Muscle layer of colon (tissue), 2 donors: ENCODE results near the gene STXBP5.

ENCODE experiments used
- H3K27ac ChIP-seq: one replicate; pipeline ENCODE4 v1.7.0; 2013; ENCODE audit warnings: low read depth, mild to moderate bottlenecking, low read length, moderate library complexity
- H3K27me3 ChIP-seq, 2 donors: one replicate each; pipeline ENCODE4 v1.7.0; 2013; ENCODE audit warnings: low read length in 2 of 2, mild to moderate bottlenecking in 2 of 2; ENCODE audit not compliant: insufficient read depth in 2 of 2, control insufficient read depth in 1 of 2
- H3K36me3 ChIP-seq: one replicate; pipeline ENCODE4 v1.7.0; 2013; ENCODE audit warnings: mild to moderate bottlenecking, low read length; ENCODE audit not compliant: insufficient read depth
- H3K4me1 ChIP-seq: one replicate; pipeline ENCODE4 v1.7.0; 2013; ENCODE audit warnings: mild to moderate bottlenecking, low read length; ENCODE audit not compliant: insufficient read depth
- H3K4me3 ChIP-seq, 2 donors: one replicate each; pipeline ENCODE4 v1.7.0; 2013; ENCODE audit warnings: low read length in 2 of 2, low read depth in 1 of 2, mild to moderate bottlenecking in 1 of 2, moderate library complexity in 1 of 2
- H3K9ac ChIP-seq: one replicate; pipeline ENCODE4 v1.7.0; 2013; ENCODE audit warnings: low read length
- H3K9me3 ChIP-seq: one replicate; pipeline ENCODE4 v1.7.0; 2013; ENCODE audit warnings: mild to moderate bottlenecking, low read length
- donor health status: abdominal sarcoma.
- donor health status: Adenocarcinoma of cecum.

The STXBP5 gene

DNA sequence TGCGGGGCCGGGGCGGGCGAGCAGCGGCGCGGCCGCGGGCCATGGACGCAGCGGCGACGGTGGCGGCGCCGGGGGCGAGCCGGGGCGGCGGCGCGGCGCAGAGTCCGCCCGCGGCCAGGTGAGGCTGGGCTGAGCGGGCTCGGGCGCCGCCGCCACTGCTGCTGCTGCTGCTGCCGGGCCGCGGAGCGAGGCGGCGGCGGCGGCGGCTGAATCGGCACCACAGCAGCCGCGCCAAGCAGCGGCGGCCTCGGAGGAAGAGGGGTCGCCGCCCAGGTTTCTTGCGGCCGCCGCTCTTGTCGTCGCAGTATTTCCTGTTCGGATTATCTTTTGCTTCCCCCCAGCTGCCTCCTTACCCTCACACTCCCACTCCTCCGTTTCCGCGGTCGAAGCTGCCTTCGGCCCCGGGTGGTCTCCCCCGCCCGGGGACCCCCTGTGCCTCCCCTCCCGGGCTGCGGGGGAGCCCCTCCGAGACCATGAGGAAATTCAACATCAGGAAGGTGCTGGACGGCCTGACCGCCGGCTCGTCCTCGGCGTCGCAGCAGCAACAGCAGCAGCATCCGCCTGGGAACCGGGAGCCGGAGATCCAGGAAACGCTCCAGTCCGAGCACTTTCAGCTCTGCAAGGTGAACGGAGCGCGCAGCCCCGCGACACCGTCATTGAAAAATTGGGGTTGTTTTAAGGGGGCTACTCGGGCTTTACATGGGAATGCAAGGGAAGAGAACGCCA is at the start of gene STXBP5:
Gene STXBP5, plus strand, starts transcription at position 358 of the 726 bp plus-strand sequence. Its CDS starts 116 bp downstream, at position 474.
- H3K36me3 ChIP-seq: no peaks in the 10 kb centered on the region

DNA sequence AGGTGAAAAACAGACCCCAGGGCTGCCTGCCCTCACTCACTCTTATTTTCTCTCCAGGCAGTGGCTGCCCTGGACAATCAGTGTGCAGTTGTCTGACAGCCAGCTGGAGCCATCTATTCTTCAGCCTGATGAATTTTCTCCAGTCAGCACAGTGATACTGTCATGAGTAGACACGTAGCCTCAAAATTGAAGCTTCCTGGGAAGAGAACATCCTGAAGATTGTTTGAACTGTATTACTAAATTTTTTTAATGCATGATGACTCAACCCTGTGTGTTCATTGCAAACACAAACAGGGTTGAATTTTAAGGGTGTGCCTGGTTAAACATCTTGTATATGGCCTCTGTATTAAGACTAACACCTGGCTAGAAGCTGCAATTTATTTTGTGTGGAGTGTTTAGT is 49.8 kb upstream of the STXBP5 start:
- no peak overlapping the region for H3K9ac ChIP-seq
- no peaks in the 10 kb centered on the region for H3K27me3 ChIP-seq
- no peak overlapping the region for H3K4me3 ChIP-seq
- H3K36me3 ChIP-seq: no peaks in the 10 kb centered on the region
- no peaks in the 10 kb centered on the region for H3K9me3 ChIP-seq
- no peaks in the 10 kb centered on the region for H3K4me1 ChIP-seq
- H3K27ac ChIP-seq: no peak overlapping the region

More for the DNA sequence above, at the start of gene STXBP5:
- Histone ChIP-seq H3K9me3 (no peaks in the 10 kb centered on the region), H3K4me3 (peak within 1 kb of the TSS; percentile 87 to 93), H3K27me3 (no peaks in the 10 kb centered on the region), H3K4me1 (peaks cover 14% of the 10 kb centered on the region), H3K27ac (peak within 1 kb of the TSS; percentile 85), H3K9ac (peak within 1 kb of the TSS; percentile 88)

DNA sequence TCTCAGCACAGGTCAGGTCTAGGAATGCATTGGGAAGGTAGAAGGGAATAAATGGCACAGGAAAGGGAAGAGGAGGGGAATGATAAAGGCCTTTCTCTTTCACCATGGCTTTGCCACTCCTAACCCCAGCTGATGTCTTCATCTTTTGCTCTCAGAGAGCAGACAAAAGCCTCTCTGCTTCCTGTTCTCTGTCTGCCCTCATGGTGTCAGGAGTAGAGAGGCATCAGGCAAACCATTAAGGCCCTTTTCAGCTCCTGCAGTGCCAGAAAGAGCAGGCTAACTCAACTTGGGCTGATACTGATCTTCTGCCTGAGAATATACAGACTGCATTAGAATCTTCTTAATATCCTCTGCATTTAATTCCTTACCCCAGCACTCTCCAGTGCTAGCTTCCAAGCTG is 48.0 kb upstream of the STXBP5 start:
- Histone ChIP-seq H3K27ac (no peak overlapping the region), H3K9me3 (no peaks in the 10 kb centered on the region), H3K4me3 (no peak overlapping the region), H3K9ac (no peak overlapping the region), H3K36me3 (no peaks in the 10 kb centered on the region), H3K27me3 (no peaks in the 10 kb centered on the region), H3K4me1 (no peaks in the 10 kb centered on the region)

DNA sequence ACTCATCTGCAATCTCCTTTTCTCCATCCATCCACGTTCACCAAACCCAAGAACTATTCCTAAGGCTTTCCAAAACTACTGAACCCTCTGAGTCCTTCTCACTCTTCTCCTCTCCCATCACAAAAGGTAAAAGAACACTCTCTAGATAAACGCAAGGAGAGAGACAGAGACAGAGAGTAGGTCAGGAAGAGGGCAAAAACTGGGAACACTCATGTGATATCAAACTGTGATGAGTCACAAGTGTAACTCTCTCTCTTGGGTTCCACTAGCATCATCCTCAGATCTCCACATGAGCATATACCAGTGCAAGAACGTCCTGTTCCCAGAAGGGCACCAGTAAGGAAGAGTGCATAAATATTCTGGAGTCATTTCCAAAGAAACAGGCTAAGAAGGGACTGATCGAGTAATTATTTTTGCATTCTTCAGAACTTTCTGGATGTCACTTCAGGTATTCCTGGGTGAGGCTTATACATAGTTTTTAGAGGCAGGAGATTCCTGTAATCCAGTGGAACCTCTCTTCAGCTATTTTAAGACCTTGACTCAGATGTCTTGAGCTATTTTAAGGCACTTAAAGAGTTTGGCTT is 47.3 kb upstream of the STXBP5 start:
- Histone ChIP-seq H3K36me3 (no peaks in the 10 kb centered on the region), H3K9ac (no peak overlapping the region), H3K9me3 (no peaks in the 10 kb centered on the region)

DNA sequence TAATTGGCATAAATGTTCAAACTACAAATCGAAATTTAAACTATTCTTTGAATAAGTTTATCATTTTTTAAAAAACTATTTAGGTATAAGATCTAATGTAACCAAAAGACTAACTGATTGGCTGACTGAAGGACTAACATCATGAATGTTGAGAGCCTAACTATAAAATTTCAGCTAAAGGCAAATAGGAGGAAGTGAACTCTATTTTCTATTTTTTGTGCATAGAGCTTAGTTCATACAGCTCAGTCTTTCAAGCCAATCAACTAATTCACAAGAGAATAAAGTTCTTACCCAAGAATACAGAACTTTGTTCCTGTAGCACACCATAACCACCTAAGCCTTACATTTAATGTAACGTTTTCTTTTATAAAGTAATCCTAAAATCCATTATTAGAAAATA is 46.3 kb upstream of the STXBP5 start:
- H3K4me3 ChIP-seq: no peak overlapping the region
- H3K36me3 ChIP-seq: no peaks in the 10 kb centered on the region
- H3K9ac ChIP-seq: no peak overlapping the region
- no peaks in the 10 kb centered on the region for H3K9me3 ChIP-seq
- H3K4me1 ChIP-seq: no peaks in the 10 kb centered on the region
- H3K27me3 ChIP-seq: no peaks in the 10 kb centered on the region
- no peak overlapping the region for H3K27ac ChIP-seq

More for the DNA sequence above, 47.3 kb upstream of the STXBP5 start:
- Histone ChIP-seq H3K4me1 (no peaks in the 10 kb centered on the region), H3K27me3 (no peaks in the 10 kb centered on the region), H3K4me3 (no peak overlapping the region), H3K27ac (no peak overlapping the region)

DNA sequence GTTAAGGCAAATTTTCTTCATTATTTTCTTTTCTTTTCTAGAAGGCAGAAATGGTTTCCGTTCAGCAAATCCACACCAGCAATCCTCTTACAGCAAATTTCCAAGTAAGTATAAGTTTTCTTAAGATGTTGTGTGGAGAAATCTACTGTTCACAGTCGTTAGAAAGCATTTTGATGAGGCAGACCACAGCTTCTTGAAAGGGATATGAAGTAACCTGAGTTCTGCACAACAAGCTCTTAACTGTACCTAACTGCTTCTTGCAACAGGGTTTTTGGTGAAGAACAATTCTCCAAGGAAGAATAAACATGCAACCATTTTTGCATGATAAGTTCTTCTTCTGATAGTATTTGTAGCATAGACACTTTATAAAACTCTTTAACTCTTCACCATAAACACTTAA is 45.3 kb upstream of the STXBP5 start:
- Histone ChIP-seq H3K36me3 (no peaks in the 10 kb centered on the region), H3K9ac (no peak overlapping the region), H3K27ac (no peak overlapping the region), H3K9me3 (no peaks in the 10 kb centered on the region), H3K4me1 (no peaks in the 10 kb centered on the region), H3K4me3 (no peak overlapping the region), H3K27me3 (no peaks in the 10 kb centered on the region)

DNA sequence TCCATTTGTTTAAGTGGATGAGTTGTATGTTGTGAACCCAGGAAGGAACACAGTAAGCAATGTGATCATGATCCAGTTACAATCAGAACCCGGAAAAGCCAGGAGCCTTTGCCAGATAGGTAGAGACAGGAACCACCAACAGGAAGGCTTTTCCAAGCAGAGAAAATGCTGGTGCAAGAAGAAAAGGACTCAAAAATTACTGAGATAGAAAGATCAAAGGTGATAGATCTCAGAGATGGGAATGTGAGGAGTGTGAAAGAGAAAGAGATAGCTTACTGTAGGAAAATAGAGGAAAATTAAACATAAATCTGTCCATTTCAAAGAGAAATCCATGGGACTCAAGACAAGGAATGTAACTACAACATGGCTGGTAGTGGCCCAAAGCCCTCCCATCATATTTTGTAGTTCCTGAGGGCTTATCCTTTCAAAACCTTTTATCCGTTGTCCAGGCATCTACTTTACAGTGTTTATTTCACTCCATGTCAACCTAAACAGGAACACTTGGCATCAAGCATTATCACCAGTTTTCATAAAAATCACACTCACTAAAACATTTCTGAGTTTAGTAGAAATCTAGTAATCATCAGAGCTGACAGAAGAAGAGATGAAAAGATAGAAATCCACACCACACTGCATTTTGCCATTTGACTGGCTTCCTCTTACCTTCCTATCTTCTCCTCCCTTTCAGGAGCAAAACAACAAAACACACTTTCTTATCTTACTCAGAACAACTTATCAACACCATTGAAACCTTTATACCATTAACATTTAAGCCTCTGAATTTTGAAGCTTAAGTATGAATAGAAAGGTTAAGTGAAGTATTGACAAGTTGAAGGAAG is 44.5 kb upstream of the STXBP5 start:
- Histone ChIP-seq H3K36me3 (no peaks in the 10 kb centered on the region), H3K27me3 (no peaks in the 10 kb centered on the region), H3K9ac (no peak overlapping the region), H3K9me3 (no peaks in the 10 kb centered on the region), H3K4me3 (no peak overlapping the region), H3K27ac (no peak overlapping the region), H3K4me1 (no peaks in the 10 kb centered on the region)

DNA sequence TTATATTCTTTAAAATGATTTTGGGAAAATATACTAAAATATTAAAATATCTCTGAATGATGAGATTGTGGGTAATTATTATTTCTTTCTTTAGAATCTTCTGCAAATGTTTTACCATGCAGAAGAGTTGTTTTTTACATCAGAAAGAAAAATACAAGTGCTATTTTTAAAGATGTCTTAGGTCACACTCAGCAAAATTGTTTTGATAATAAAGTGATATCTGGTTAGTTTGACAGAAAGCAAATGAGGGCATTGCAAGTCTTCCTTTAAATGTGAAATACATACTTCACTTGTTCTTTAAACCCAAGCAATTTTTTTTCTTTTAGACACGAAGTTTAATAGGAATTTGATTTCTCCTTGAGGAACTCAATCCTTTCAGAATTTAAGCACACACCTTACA is 43.6 kb upstream of the STXBP5 start:
- no peaks in the 10 kb centered on the region for H3K36me3 ChIP-seq
- H3K9me3 ChIP-seq: no peaks in the 10 kb centered on the region
- H3K4me1 ChIP-seq: no peaks in the 10 kb centered on the region
- H3K4me3 ChIP-seq: no peak overlapping the region
- no peak overlapping the region for H3K9ac ChIP-seq
- H3K27me3 ChIP-seq: no peaks in the 10 kb centered on the region
- H3K27ac ChIP-seq: no peak overlapping the region

DNA sequence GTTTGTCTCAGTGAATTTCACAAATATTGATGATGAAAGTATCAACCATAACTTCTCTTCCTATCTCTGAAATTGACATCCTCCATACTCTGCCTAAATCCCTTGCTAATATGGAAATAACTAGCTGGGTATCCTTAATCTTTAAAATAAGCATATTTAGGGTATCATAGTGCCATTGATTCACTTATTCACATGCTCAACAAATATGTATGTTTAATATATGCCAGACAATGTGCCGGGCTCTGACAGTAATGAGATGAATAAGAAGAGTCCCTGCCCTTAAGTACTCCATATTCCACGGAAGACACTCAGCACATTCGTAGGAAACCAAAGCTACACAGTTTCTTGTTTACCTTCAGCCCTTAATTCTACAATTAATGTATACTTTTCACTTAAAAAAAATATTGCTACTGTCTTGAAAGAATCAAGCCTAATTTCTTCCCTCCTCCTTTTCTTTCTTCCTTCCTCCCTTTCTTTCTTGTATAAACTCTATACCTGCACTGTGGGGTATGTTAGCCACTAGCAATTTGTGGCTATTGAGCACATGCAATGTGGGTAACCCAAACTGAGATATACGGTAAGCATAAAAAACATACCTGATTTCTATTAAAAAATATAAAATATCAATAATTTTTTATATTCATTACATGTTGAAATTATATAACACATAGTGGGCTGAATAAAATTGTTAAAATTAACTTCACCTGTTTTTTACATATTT is 42.8 kb upstream of the STXBP5 start:
- H3K4me3 ChIP-seq: no peak overlapping the region
- H3K9ac ChIP-seq: no peak overlapping the region
- H3K36me3 ChIP-seq: no peaks in the 10 kb centered on the region
- no peaks in the 10 kb centered on the region for H3K27me3 ChIP-seq
- H3K4me1 ChIP-seq: no peaks in the 10 kb centered on the region
- no peak overlapping the region for H3K27ac ChIP-seq
- H3K9me3 ChIP-seq: no peaks in the 10 kb centered on the region

DNA sequence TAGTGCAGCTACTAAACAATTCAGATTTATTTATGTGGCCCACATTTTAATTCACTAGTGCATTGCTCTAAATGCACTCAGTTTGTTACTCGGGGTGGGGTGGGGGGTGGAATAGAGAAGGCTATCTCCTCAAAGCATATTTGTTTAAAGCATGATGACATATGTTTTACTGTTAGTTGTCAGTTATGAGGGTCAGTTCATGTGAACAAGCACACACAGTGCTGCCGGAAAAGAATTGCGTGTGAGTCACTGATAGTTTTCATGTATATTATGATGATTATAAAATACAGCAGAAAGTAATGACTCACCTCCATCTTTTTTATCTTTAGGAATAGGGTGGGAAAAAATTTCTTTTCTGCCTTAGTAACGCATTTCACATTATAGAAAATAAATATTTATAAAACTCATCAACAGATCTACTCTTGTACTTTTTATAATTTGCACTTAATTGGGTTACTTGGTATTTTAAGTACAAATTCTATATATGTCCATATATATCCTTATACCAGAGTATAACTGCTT is 42.2 kb upstream of the STXBP5 start:
- Histone ChIP-seq H3K27me3 (no peaks in the 10 kb centered on the region), H3K4me1 (no peaks in the 10 kb centered on the region), H3K36me3 (no peaks in the 10 kb centered on the region), H3K9ac (no peak overlapping the region), H3K4me3 (no peak overlapping the region), H3K27ac (no peak overlapping the region), H3K9me3 (no peaks in the 10 kb centered on the region)

DNA sequence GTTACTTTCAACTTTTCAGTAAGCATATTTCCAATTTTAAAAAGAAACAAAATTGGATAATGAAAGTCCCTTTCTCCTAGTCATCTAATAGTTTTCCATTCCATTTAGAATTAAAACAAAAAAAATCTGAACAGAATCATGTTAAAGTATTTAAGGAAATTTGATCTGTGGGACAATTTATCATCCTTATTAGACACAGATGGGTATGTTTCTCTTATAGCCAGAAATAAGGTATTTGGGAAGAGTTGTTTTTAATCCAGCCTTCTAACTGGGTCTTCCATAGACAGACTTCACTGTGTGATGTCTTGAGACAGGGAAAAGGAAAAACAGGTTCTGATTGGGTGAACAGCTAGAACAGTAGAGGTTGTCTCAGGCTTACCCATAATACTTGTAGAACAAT is 39.5 kb upstream of the STXBP5 start:
- Histone ChIP-seq H3K27me3 (no peaks in the 10 kb centered on the region), H3K4me3 (no peak overlapping the region), H3K4me1 (no peaks in the 10 kb centered on the region), H3K9ac (no peak overlapping the region), H3K27ac (no peak overlapping the region), H3K9me3 (no peaks in the 10 kb centered on the region), H3K36me3 (no peaks in the 10 kb centered on the region)
